Prostate gland (tissue), 2 donors: ENCODE data around the gene PBXIP1.

Experiments used
- POLR2AphosphoS5 ChIP-seq: sonication (generic); formaldehyde crosslinking; IDR thresholded peaks from one replicate; pipeline ENCODE4 v1.6.1; 2017; ENCODE audit warnings: antibody characterized with exemption
- TF ChIP-seq, protein P1 (sequence below), 4 experiments: fragments of 200-600 bp in 2 of 4; fragments of 450-650 bp in 2 of 4; sonication (generic) in 2 of 4; IDR thresholded peaks; 1 replicate in 3 of 4; 2 replicates in 1 of 4; pipeline ENCODE4 v1.5.1; 2016 to 2019; ENCODE audit warnings: antibody characterized with exemption in 4 of 4, mild to moderate bottlenecking in 2 of 4, moderate library complexity in 2 of 4

DNA sequence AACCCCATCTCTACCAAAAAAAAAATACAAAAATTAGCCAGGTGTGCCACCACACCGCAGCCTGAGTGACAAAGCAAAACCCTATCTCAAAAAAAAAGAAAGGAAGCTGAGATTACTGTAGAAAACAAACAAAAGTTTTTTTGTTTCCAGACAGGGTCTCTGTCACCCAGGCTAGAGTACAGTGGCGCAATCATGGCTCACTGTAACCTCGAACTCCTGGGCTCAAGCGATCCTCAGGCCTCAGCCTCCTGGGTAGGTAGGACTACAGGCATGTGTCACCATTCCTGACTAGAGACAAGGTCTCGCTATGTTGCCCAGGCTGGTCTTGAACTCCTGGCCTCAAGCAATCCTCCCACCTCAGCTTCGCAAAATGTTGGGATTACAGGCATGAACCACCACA lies 8.5 kb upstream of the PBXIP1 start:
- TF ChIP-seq, protein P1, sequence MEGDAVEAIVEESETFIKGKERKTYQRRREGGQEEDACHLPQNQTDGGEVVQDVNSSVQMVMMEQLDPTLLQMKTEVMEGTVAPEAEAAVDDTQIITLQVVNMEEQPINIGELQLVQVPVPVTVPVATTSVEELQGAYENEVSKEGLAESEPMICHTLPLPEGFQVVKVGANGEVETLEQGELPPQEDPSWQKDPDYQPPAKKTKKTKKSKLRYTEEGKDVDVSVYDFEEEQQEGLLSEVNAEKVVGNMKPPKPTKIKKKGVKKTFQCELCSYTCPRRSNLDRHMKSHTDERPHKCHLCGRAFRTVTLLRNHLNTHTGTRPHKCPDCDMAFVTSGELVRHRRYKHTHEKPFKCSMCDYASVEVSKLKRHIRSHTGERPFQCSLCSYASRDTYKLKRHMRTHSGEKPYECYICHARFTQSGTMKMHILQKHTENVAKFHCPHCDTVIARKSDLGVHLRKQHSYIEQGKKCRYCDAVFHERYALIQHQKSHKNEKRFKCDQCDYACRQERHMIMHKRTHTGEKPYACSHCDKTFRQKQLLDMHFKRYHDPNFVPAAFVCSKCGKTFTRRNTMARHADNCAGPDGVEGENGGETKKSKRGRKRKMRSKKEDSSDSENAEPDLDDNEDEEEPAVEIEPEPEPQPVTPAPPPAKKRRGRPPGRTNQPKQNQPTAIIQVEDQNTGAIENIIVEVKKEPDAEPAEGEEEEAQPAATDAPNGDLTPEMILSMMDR (IDR thresholded peaks at IDR 0.05) = no peak
- TF ChIP-seq POLR2AphosphoS5 = no peak
